Gastrocnemius medialis (tissue), 4 donors: ENCODE results near the gene MACROD2. TPM values are rescaled to one million over a fixed set of nuclear protein-coding genes. Genes with fewer than 3 reads are reported as not detected.

Source experiments
- ATAC-seq, 2 donors: fragments of 150-250 bp; one replicate each; pipeline ENCODE4 v1.9.1; 2016
- DNase-seq, 2 donors: peaks; one replicate each; pipeline ENCODE4 v3.0.0-alpha.2; 2019
- H3K27ac ChIP-seq, 4 donors: fragments of 200-600 bp; sonication (generic); 1 replicate in 1 of 4; 2 replicates in 3 of 4; pipeline ENCODE4 v1.5.1; 2016 to 2018; ENCODE audit warnings: mild to moderate bottlenecking in 2 of 4, moderate library complexity in 1 of 4
- H3K27me3 ChIP-seq, 3 donors: fragments of 200-600 bp; sonication (generic) in 2 of 3; 1 replicate in 1 of 3; 2 replicates in 2 of 3; pipeline versions ENCODE4 v1.5.1 to v1.6.0; 2016 to 2019; ENCODE audit warnings: mild to moderate bottlenecking in 1 of 3, moderate library complexity in 1 of 3
- H3K36me3 ChIP-seq, 2 donors: fragments of 200-600 bp; sonication (generic) in 1 of 2; one replicate each; pipeline ENCODE4 v1.5.1; 2017 to 2018
- H3K4me1 ChIP-seq, 2 donors: fragments of 200-600 bp; sonication (generic) in 1 of 2; one replicate each; pipeline ENCODE4 v1.5.1; 2016 to 2017; ENCODE audit warnings: mild to moderate bottlenecking in 2 of 2
- H3K4me3 ChIP-seq, 4 donors: fragments of 200-600 bp; sonication (generic) in 3 of 4; 1 replicate in 1 of 4; 2 replicates in 3 of 4; pipeline ENCODE4 v1.5.1; 2016 to 2019; ENCODE audit warnings: mild to moderate bottlenecking in 2 of 4
- H3K9me3 ChIP-seq, 3 donors: fragments of 200-600 bp; sonication (generic) in 2 of 3; 1 replicate in 1 of 3; 2 replicates in 2 of 3; pipeline ENCODE4 v1.5.1; 2016 to 2019
- CTCF ChIP-seq, 5 experiments: fragments of 450-650 bp in 3 of 5; fragments of 200-600 bp in 2 of 5; sonication (generic) in 2 of 5; IDR thresholded peaks in 4 of 5; conservative IDR thresholded peaks in 1 of 5; 1 replicate in 4 of 5; 2 replicates in 1 of 5; pipeline ENCODE4 v1.5.1; 2016 to 2019; ENCODE audit warnings: antibody characterized with exemption in 5 of 5, mild to moderate bottlenecking in 3 of 5, moderate library complexity in 3 of 5
- POLR2A ChIP-seq, 2 donors: fragments of 450-650 bp; IDR thresholded peaks; one replicate each; pipeline ENCODE4 v1.6.1; 2017; ENCODE audit warnings: antibody characterized with exemption in 2 of 2, mild to moderate bottlenecking in 2 of 2, moderate library complexity in 2 of 2
- in situ Hi-C, 4 donors: fragments of 200-750 bp; cut with MboI; loops; one replicate each; pipeline versions ENCODE4 v1.15.0 to v1.8.0; 2017; ENCODE audit warnings: low sequenced_read_pairs in 4 of 4
- intact Hi-C: fragments of 100-400 bp; cut with DNase I; formaldehyde crosslinking; loops from one replicate; pipeline ENCODE4 v1.15.1; 2023; ENCODE audit warnings: low total_unique reads
- total RNA-seq, 4 donors: library from RNA; depleted of rRNA; stranded (reverse); fragments of >200 nt; gene quantifications; one replicate each; pipeline versions ENCODE4 v1.1.0 to v1.2.3, GENCODE V29; 2016

MACROD2 gene
- total RNA-seq, 4 donors from 2014 or later, result 1.8 to 10.2 (median 3.6) TPM

DNA sequence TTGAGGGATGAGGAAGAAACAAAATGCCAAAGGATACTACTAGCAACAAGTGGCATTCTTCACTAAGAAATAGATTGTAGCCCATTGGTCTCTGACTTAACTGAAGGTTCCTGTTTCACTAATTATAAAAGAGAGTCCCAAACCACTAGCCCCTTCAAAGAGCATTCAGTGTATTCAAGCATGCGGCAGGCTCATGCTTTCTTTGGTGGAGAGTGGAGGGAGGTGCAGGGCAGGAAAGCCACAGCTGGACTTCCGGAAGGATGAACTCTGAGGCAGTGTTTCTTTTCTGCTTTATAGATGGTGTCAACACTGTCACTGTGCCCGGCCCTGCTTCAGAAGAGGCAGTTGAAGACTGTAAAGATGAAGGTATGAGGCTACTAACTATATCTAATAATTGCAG, 1941.9 kb downstream of the MACROD2 start:
- DNase-seq, result no peak
- ATAC-seq, result no peak
- H3K27me3 ChIP-seq, result no peaks in the 10 kb centered on the region
- H3K4me3 ChIP-seq, result no peak overlapping the region
- intact Hi-C loops, result no loop called here
- TF ChIP-seq POLR2A (IDR thresholded peaks at IDR 0.05), result no peak
- no peak for TF ChIP-seq CTCF (IDR thresholded peaks at IDR 0.05 in 4 of 5, conservative IDR thresholded peaks at IDR 0.05 in 1 of 5)
- H3K4me1 ChIP-seq, result no peaks in the 10 kb centered on the region
- H3K27ac ChIP-seq, result no peak overlapping the region
- H3K36me3 ChIP-seq, result no peaks in the 10 kb centered on the region
- H3K9me3 ChIP-seq, result peaks cover 0 to 7% (median 0%) of the 10 kb centered on the region in 3 donors
- in situ Hi-C loops, result no loop called here

DNA sequence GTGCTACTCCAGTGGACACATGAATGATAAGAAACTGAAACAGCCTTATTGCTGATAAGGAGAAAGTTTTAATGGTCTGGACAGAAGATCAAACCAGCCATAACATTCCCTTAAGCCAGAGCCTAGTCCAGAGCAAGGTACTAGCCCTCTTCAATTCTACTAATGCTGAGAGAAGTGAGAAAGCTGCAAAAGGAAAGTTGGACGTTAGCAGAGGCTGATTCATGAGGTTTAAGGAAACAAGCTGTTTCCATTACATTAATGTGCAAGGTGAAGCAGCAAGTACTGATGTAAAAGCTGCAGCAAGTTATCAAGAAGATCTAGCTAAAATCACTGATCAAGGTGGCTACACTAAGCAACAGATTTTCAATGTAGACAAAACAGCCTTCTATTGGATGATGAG, 1943.5 kb downstream of the MACROD2 start:
- H3K4me1 ChIP-seq, result no peaks in the 10 kb centered on the region
- in situ Hi-C loops (no loop called here), intact Hi-C loops (no loop called here)
- TF ChIP-seq POLR2A (IDR thresholded peaks at IDR 0.05) (no peak), CTCF (IDR thresholded peaks at IDR 0.05 in 4 of 5, conservative IDR thresholded peaks at IDR 0.05 in 1 of 5) (no peak)
- H3K36me3 ChIP-seq, result no peaks in the 10 kb centered on the region
- H3K9me3 ChIP-seq, result peaks cover 0 to 7% (median 0%) of the 10 kb centered on the region in 3 donors
- H3K27me3 ChIP-seq, result no peaks in the 10 kb centered on the region
- H3K27ac ChIP-seq, result no peak overlapping the region
- DNase-seq, result no peak
- H3K4me3 ChIP-seq, result no peak overlapping the region
- no peak for ATAC-seq

GRCh38 chr20:15940127-15940526, 1944.8 kb downstream of the MACROD2 start:
- Histone ChIP-seq H3K27me3 (no peaks in the 10 kb centered on the region), H3K4me1 (no peaks in the 10 kb centered on the region), H3K9me3 (peaks cover 0 to 7% (median 0%) of the 10 kb centered on the region in 3 donors), H3K4me3 (no peak overlapping the region), H3K27ac (no peak overlapping the region), H3K36me3 (no peaks in the 10 kb centered on the region)
- TF ChIP-seq POLR2A (IDR thresholded peaks at IDR 0.05) (no peak), CTCF (IDR thresholded peaks at IDR 0.05 in 4 of 5, conservative IDR thresholded peaks at IDR 0.05 in 1 of 5) (no peak)
- no peak for ATAC-seq
- in situ Hi-C loops, result no loop called here
- DNase-seq, result no peak
- intact Hi-C loops, result no loop called here

DNA sequence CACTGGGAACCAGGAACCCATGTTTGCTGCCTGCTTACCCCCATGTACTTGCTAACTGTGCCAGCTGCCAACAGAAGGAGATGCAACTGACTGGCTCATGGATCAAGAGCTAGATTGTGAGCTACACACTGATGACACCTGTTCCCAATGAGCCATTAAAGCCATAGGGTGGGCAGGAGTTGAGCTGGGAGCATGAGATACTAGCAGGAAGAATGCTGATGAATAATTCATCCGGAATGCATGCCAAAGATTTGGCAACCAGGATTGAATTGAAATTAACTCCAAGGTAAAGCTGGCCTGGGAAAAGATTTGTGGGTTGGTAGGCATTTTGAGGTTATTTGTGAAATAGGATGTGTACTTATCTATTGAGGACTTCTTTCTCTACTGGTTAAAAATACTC, 1946.8 kb downstream of the MACROD2 start:
- H3K4me3 ChIP-seq, result no peak overlapping the region
- no peaks in the 10 kb centered on the region for H3K27me3 ChIP-seq
- intact Hi-C loops (no loop called here), in situ Hi-C loops (no loop called here)
- H3K9me3 ChIP-seq, result peaks cover 0 to 7% (median 0%) of the 10 kb centered on the region in 3 donors
- DNase-seq (no peak), ATAC-seq (no peak)
- no peak overlapping the region for H3K27ac ChIP-seq
- H3K4me1 ChIP-seq, result no peaks in the 10 kb centered on the region
- H3K36me3 ChIP-seq, result no peaks in the 10 kb centered on the region
- TF ChIP-seq POLR2A (IDR thresholded peaks at IDR 0.05) (no peak), CTCF (IDR thresholded peaks at IDR 0.05 in 4 of 5, conservative IDR thresholded peaks at IDR 0.05 in 1 of 5) (no peak)

- H3K4me3 ChIP-seq, result no peak overlapping the region
- no peaks in the 10 kb centered on the region for H3K9me3 ChIP-seq
- intact Hi-C loops (no loop called here), in situ Hi-C loops (no loop called here)
- H3K27ac ChIP-seq, result no peak overlapping the region
- DNase-seq, result no peak
- no peak for TF ChIP-seq POLR2A (IDR thresholded peaks at IDR 0.05)
- TF ChIP-seq CTCF (IDR thresholded peaks at IDR 0.05 in 4 of 5, conservative IDR thresholded peaks at IDR 0.05 in 1 of 5), result no peak
- no peaks in the 10 kb centered on the region for H3K36me3 ChIP-seq
- H3K27me3 ChIP-seq, result no peaks in the 10 kb centered on the region
- no peak for ATAC-seq
- H3K4me1 ChIP-seq, result no peaks in the 10 kb centered on the region
Measured at GRCh38 chr20:15945289-15945688, 1950.0 kb downstream of the MACROD2 start.
